Adrenal gland (tissue), 12 donors: ENCODE results near the gene PRR11. TPM values are rescaled to one million over a fixed set of nuclear protein-coding genes. Genes with fewer than 3 reads are reported as not detected.

Experiments used
- DNase-seq, 7 donors: peaks; one replicate each; pipeline ENCODE4 v3.0.0-alpha.2; 2019 to 2020
- H3K27ac ChIP-seq, 5 donors: fragments of 200-600 bp; sonication (generic) in 4 of 5; 1 replicate in 3 of 5; 2 replicates in 2 of 5; pipeline versions ENCODE4 v1.5.1 to v1.8.0; 2016 to 2020; ENCODE audit warnings: mild to moderate bottlenecking in 1 of 5
- H3K27me3 ChIP-seq: fragments of 200-600 bp; 2 replicates; pipeline ENCODE4 v1.8.0; 2021
- H3K36me3 ChIP-seq, 2 donors: fragments of 200-600 bp; replicated peaks in 1 of 2; 1 replicate in 1 of 2; 2 replicates in 1 of 2; pipeline versions ENCODE4 v1.5.1 to v1.8.0; 2018 to 2022
- H3K4me1 ChIP-seq, 2 donors: fragments of 200-600 bp; replicated peaks in 1 of 2; 1 replicate in 1 of 2; 2 replicates in 1 of 2; pipeline versions ENCODE4 v1.5.1 to v1.8.0; 2018 to 2021
- H3K4me3 ChIP-seq, 4 donors: fragments of 200-600 bp; sonication (generic) in 3 of 4; one replicate each; pipeline ENCODE4 v1.5.1; 2016 to 2018
- H3K9me3 ChIP-seq, 3 donors: fragments of 200-600 bp; sonication (generic) in 1 of 3; replicated peaks in 1 of 3; 1 replicate in 2 of 3; 2 replicates in 1 of 3; pipeline versions ENCODE4 v1.5.1 to v1.8.0; 2016 to 2021
- CTCF ChIP-seq, 6 experiments: fragments of 450-650 bp in 4 of 6; fragments of 200-600 bp in 2 of 6; sonication (generic) in 1 of 6; IDR thresholded peaks; 1 replicate in 5 of 6; 2 replicates in 1 of 6; pipeline versions ENCODE4 v1.5.1 to v1.8.0; 2016 to 2021; ENCODE audit warnings: antibody characterized with exemption in 6 of 6, mild to moderate bottlenecking in 2 of 6, moderate library complexity in 1 of 6
- POLR2A ChIP-seq, 2 donors: fragments of 450-650 bp; IDR thresholded peaks; one replicate each; pipeline ENCODE4 v1.6.1; 2017; ENCODE audit warnings: antibody characterized with exemption in 2 of 2, mild to moderate bottlenecking in 2 of 2, moderate library complexity in 1 of 2
- WGBS, 4 donors: extraction: QIAGEN DNeasy Blood & Tissue Kit in 2 of 4; methylation state at CpG; one replicate each; pipeline versions ENCODE4 v1.1.5 to v1.1.7; 2013 to 2017; 5-methylcytosine and 5-hydroxymethylcytosine counted together
- intact Hi-C, 2 donors: fragments of 100-400 bp; cut with DNase I; formaldehyde crosslinking; loops; one replicate each; pipeline versions ENCODE4 v1.14.1 to v1.15.0; 2022 to 2023
- microRNA counts, 2 donors: library from miRNA; unstranded; fragments of <30 nt; microRNA quantifications; one replicate each; lab custom pipeline; 2016
- microRNA-seq, 3 donors: library from miRNA; unstranded; fragments of <30 nt; microRNA quantifications; one replicate each; pipeline ENCODE4, GENCODE V29; 2017 to 2020
- polyA plus RNA-seq, 3 donors: library from polyadenylated mRNA; stranded (reverse); fragments of 200-250 nt in 2 of 3; fragments of 350-450 nt in 1 of 3; fragmentation: Illumina TruSeq in 1 of 3; extraction: RNeasy Lipid Tissue Mini Kit (QIAGEN cat#74804) in 1 of 3; gene quantifications; one replicate each; pipeline ENCODE4 v1.2.3, GENCODE V29; 2013 to 2014
- small RNA-seq, 2 donors: library from RNA; depleted of rRNA; stranded (forward); fragments of <200 nt; gene quantifications; one replicate each; pipeline ENCODE3, GENCODE V24; 2016
- total RNA-seq, 9 donors: library from RNA; depleted of rRNA in 4 of 9; stranded (reverse); fragments of >200 nt in 4 of 9; fragments of 120-200 nt in 1 of 9; fragmentation: NEBNext Ultra II Directional in 1 of 9; extraction: Animal tissue kit (Norgen Biotek cat#: 25700) in 1 of 9; gene quantifications; one replicate each; pipeline versions ENCODE4 v1.1.0 to v1.2.4, GENCODE V29; 2013 to 2023
- donor health status: healthy with polysubstance abuse.
- donor health status: Bipolar disorder and iron deficiency.
- donor health status: DM: yes; HTN: yes; CAD: no.
- donor health status: DM: no; HTN: no; CAD: no.
- donor health status: DM: no; HTN: no; CAD: no.
- donor health status: DM: yes; HTN: yes; CAD: no.

Gene PRR11
- total and polyA plus RNA-seq, 12 donors, result 0.16 to 5.7 (median 1.8) TPM

- WGBS, 4 donors, result 87 to 94% (median 91%) methylated on average over 6 of the region's 6 CpGs
- no peak for DNase-seq
- no peak overlapping the region for H3K27ac ChIP-seq
These were observed 88.5 kb downstream of the PRR11 start for GRCh38 chr17:59244081-59244480.

More at GRCh38 chr17:59244081-59244480, 88.5 kb downstream of the PRR11 start:
- intact Hi-C loops, result no loop called here
- Histone ChIP-seq H3K9me3 (no peaks in the 10 kb centered on the region), H3K27me3 (no peaks in the 10 kb centered on the region), H3K4me3 (no peak overlapping the region), H3K4me1 (no peaks in the 10 kb centered on the region), H3K36me3 (no peaks in the 10 kb centered on the region)
- TF ChIP-seq POLR2A (IDR thresholded peaks at IDR 0.05) (no peak), CTCF (IDR thresholded peaks at IDR 0.05) (no peak)

MicroRNAs within 50 kb of the gene (microRNA counts, 767-probe panel; counts per million panel counts)
- microRNA hsa-miR-301a-3p (lab: Ali Mortazavi, UCI) (3,435 to 4,736 counts per million in 2 donors), microRNA hsa-miR-454-3p (lab: Ali Mortazavi, UCI) (3,569 to 3,869 counts per million in 2 donors)

Small RNA genes within 50 kb of the gene (microRNA-seq; reads per million reads assigned to microRNA genes)
- gene MIR301A (41.2 to 75.5 (median 50.0) reads per million in 3 donors), gene MIR454 (419 to 1,215 (median 932) reads per million in 3 donors)

Small RNA genes within 50 kb of the gene (small RNA-seq; reads per million reads assigned to genes)
- gene MIR301A (14.9 to 20.4 reads per million in 2 donors), gene MIR454 (10.6 to 12.8 reads per million in 2 donors), gene RNU2-58P (0 reads per million in 2 donors)

Other genes starting within 250 kb of the PRR11 start
- 10 to 100 TPM; 18.0 to 37.2 (median 25.0) TPM for gene TRIM37, start 48.9 kb upstream of the PRR11 start, total RNA-seq
- 10 to 100 TPM in 1 of 3 donors, 1 to 10 TPM in 2; 6.0 to 31.0 (median 8.4) TPM for gene TRIM37, start 48.9 kb upstream of the PRR11 start, polyA plus RNA-seq
- 10 to 100 TPM; 11.7 to 36.3 (median 21.9) TPM for gene SKA2, start 560 bp upstream of the PRR11 start, total RNA-seq
- gene SKA2, start 560 bp upstream of the PRR11 start, polyA plus RNA-seq, result 10 to 100 TPM; 27.9 to 45.8 (median 37.4) TPM
- gene SMG8, start 54.3 kb downstream of the PRR11 start, total RNA-seq, result 10 to 100 TPM; 13.2 to 23.5 (median 16.1) TPM
- 10 to 100 TPM in 1 of 3 donors, 1 to 10 TPM in 2; 1.9 to 16.3 (median 2.1) TPM for gene SMG8, start 54.3 kb downstream of the PRR11 start, polyA plus RNA-seq
- 1 to 10 TPM in 8 of 9 donors, under 1 TPM in 1; 0.36 to 6.1 (median 3.1) TPM for gene GDPD1, start 64.8 kb downstream of the PRR11 start, total RNA-seq
- gene GDPD1, start 64.8 kb downstream of the PRR11 start, polyA plus RNA-seq, result 1 to 10 TPM in 1 of 3 donors, under 1 TPM in 2; 0.54 to 1.6 (median 0.64) TPM
- gene YPEL2, start 175.9 kb downstream of the PRR11 start, total RNA-seq, result 10 to 100 TPM in 8 of 9 donors, 1 to 10 TPM in 1; 5.8 to 33.5 (median 27.6) TPM
- gene YPEL2, start 175.9 kb downstream of the PRR11 start, polyA plus RNA-seq, result 1 to 10 TPM; 6.0 to 7.9 (median 6.1) TPM